Prostate gland (tissue), 2 donors: ENCODE measurements around the gene PFKFB3.

Source experiments
- CTCF ChIP-seq, 4 experiments: fragments of 200-600 bp in 2 of 4; fragments of 450-650 bp in 2 of 4; sonication (generic) in 2 of 4; IDR thresholded peaks; 1 replicate in 3 of 4; 2 replicates in 1 of 4; pipeline ENCODE4 v1.5.1; 2016 to 2019; ENCODE audit warnings: antibody characterized with exemption in 4 of 4, mild to moderate bottlenecking in 2 of 4, moderate library complexity in 2 of 4
- POLR2A ChIP-seq: fragments of 450-650 bp; IDR thresholded peaks from one replicate; pipeline ENCODE4 v1.6.1; 2016; ENCODE audit warnings: antibody characterized with exemption, mild to moderate bottlenecking

GRCh38 chr10:6239213-6239991 is 36.7 kb downstream of the PFKFB3 start:
- no peak for TF ChIP-seq CTCF (IDR thresholded peaks at IDR 0.05)
- no peak for TF ChIP-seq POLR2A
